Measurements from ENCODE around the gene SLFN12L. TPM values are rescaled to one million over a fixed set of nuclear protein-coding genes. Genes with fewer than 3 reads are reported as not detected.
A peak's percentile ranks its signal among the peaks of the same experiment; 100 is the strongest.
"Not testable (repeated sequence)": the region's sequence is repeated elsewhere in the genome, so short reads cannot be mapped to it uniquely, and the experiment has no call there.

SLFN12L gene
- total RNA-seq, 1 experiment from 2014 or later: 0.13 TPM

DNA sequence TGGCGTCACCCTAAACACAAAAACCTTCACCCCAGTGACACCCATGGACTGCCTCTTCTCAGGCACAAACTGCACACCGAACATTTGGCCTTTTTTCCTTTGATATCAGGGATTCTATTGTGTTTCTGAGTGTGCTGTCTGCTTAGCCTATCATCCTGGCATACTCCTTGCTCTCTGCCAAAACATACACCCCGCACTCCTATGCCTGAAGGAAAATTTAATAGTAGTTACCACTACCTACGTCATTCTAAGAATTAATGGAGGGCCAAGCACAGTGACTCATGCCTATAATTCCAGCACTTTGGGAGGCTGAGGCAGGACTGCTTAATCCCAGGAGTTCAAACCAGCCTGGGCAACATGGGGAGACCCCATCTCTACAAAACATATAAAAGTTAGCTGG is 69.0 kb downstream of the SLFN12L start (continued):
- TF ChIP-seq OVOL2 (CRISPR knock-in tag; IDR thresholded peaks at IDR 0.05; ENCODE audit: borderline replicate concordance) (no peak), CREM (CRISPR knock-in tag; IDR thresholded peaks at IDR 0.05) (no peak), ELF4 (CRISPR knock-in tag; IDR thresholded peaks at IDR 0.05; ENCODE audit: low read depth) (no peak)

DNA sequence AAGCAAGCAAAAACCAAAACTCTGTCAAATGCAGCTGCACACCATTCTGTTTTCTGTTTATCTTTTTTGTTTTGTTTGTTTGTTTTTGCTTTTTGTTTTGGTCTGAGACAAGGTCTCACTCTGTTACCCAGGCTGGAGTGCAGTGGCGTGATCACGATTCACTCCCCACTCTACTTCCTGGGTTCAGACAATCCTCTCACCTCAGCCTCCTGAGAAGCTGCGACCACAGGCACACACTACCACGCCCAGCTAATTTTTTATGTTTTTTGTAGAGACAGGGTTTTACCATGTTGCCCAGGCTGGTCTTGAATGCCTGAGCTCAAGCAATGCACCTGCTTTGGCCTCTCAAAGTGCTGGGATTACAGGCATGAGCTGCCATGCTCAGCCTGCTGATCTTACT is 69.7 kb downstream of the SLFN12L start:
- no peak overlapping the region for H3K27ac Mint-ChIP-seq
- ATAC-seq: no peak
- CTCF ChIA-PET: no interaction called here
- no peak overlapping the region for H3K4me3 Mint-ChIP-seq
- TF ChIP-seq NFYB (CRISPR knock-in tag; conservative IDR thresholded peaks at IDR 0.05; ENCODE audit: low read depth) (no peak), ZNF416 (CRISPR knock-in tag; IDR thresholded peaks at IDR 0.05) (no peak), PRRX2 (CRISPR knock-in tag; IDR thresholded peaks at IDR 0.05) (no peak), ZNF121 (CRISPR knock-in tag; IDR thresholded peaks at IDR 0.05) (no peak), ZNF671 (CRISPR knock-in tag; IDR thresholded peaks at IDR 0.05) (no peak), EMX1 (CRISPR knock-in tag; IDR thresholded peaks at IDR 0.05) (no peak), NFATC4 (CRISPR knock-in tag; IDR thresholded peaks at IDR 0.05) (no peak)
- TF ChIP-seq, protein P1, sequence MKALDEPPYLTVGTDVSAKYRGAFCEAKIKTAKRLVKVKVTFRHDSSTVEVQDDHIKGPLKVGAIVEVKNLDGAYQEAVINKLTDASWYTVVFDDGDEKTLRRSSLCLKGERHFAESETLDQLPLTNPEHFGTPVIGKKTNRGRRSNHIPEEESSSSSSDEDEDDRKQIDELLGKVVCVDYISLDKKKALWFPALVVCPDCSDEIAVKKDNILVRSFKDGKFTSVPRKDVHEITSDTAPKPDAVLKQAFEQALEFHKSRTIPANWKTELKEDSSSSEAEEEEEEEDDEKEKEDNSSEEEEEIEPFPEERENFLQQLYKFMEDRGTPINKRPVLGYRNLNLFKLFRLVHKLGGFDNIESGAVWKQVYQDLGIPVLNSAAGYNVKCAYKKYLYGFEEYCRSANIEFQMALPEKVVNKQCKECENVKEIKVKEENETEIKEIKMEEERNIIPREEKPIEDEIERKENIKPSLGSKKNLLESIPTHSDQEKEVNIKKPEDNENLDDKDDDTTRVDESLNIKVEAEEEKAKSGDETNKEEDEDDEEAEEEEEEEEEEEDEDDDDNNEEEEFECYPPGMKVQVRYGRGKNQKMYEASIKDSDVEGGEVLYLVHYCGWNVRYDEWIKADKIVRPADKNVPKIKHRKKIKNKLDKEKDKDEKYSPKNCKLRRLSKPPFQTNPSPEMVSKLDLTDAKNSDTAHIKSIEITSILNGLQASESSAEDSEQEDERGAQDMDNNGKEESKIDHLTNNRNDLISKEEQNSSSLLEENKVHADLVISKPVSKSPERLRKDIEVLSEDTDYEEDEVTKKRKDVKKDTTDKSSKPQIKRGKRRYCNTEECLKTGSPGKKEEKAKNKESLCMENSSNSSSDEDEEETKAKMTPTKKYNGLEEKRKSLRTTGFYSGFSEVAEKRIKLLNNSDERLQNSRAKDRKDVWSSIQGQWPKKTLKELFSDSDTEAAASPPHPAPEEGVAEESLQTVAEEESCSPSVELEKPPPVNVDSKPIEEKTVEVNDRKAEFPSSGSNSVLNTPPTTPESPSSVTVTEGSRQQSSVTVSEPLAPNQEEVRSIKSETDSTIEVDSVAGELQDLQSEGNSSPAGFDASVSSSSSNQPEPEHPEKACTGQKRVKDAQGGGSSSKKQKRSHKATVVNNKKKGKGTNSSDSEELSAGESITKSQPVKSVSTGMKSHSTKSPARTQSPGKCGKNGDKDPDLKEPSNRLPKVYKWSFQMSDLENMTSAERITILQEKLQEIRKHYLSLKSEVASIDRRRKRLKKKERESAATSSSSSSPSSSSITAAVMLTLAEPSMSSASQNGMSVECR (CRISPR knock-in tag; IDR thresholded peaks at IDR 0.05; ENCODE audit: borderline replicate concordance): no peak
- H3K27me3 Mint-ChIP-seq (ENCODE audit: low read depth): peaks cover 73% of the 10 kb centered on the region
- no peaks in the 10 kb centered on the region for H3K36me3 Mint-ChIP-seq
- POLR2A ChIA-PET: no interaction called here
- DNase-seq (ENCODE audit: low spot score): no peak
- no peaks in the 10 kb centered on the region for H3K4me1 Mint-ChIP-seq
- H3K9me3 Mint-ChIP-seq: no peaks in the 10 kb centered on the region

DNA sequence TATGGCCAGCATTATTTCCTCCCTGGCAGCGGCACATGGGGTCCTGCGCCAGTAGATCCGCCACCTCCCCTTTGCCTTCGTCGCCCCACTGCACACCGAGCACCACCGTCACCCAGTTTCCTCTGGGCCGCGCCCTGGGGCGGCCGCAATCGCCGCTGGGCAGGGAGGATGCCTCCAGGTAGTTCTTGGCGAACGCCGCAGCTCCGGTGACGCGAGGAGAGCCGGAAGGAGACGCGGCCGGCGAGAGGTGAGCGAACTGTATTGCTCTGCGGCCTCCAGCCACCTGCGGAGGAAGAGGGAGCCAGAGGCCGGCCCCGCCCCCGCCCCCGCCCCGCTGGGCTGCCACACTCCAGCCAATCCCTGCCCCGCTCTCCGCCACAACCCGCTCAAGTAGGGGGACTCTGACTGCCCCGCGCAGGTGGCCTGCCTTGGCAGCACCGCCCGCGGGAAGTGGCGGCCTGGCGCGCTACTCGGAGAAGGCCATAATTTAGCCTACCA is 77.1 kb downstream of the SLFN12L start:
- peaks cover 94% of the 10 kb centered on the region for H3K27me3 Mint-ChIP-seq (ENCODE audit: low read depth)
- CTCF ChIA-PET: interaction anchor here (0.7 to 0.8 kb wide), 2 partner anchors 15 to 70 kb away, joined by 3 to 4 read pairs; no protein-coding TSS in a partner anchor
- TF ChIP-seq ZNF423 (CRISPR knock-in tag; IDR thresholded peaks at IDR 0.05) (peak; percentile 57; the same call in 1 of the 2 replicates), ZNF232 (CRISPR knock-in tag; IDR thresholded peaks at IDR 0.05) (no peak), MYBL2 (CRISPR knock-in tag; IDR thresholded peaks at IDR 0.05) (0 out of 2 replicates have a peak, but pooled peaks have one; percentile 37), NR2C2 (CRISPR knock-in tag; IDR thresholded peaks at IDR 0.05) (no peak), OVOL2 (CRISPR knock-in tag; IDR thresholded peaks at IDR 0.05; ENCODE audit: borderline replicate concordance) (no peak), GTF2I (CRISPR knock-in tag; conservative IDR thresholded peaks at IDR 0.05) (no peak), FOXK1 (CRISPR knock-in tag; IDR thresholded peaks at IDR 0.05) (0 out of 2 replicates have a peak, but pooled peaks have one; percentile 33)
- TF ChIP-seq, protein P2, sequence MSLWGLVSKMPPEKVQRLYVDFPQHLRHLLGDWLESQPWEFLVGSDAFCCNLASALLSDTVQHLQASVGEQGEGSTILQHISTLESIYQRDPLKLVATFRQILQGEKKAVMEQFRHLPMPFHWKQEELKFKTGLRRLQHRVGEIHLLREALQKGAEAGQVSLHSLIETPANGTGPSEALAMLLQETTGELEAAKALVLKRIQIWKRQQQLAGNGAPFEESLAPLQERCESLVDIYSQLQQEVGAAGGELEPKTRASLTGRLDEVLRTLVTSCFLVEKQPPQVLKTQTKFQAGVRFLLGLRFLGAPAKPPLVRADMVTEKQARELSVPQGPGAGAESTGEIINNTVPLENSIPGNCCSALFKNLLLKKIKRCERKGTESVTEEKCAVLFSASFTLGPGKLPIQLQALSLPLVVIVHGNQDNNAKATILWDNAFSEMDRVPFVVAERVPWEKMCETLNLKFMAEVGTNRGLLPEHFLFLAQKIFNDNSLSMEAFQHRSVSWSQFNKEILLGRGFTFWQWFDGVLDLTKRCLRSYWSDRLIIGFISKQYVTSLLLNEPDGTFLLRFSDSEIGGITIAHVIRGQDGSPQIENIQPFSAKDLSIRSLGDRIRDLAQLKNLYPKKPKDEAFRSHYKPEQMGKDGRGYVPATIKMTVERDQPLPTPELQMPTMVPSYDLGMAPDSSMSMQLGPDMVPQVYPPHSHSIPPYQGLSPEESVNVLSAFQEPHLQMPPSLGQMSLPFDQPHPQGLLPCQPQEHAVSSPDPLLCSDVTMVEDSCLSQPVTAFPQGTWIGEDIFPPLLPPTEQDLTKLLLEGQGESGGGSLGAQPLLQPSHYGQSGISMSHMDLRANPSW (CRISPR knock-in tag; conservative IDR thresholded peaks at IDR 0.05; ENCODE audit: low read depth): no peak
- TF ChIP-seq, protein P3, sequence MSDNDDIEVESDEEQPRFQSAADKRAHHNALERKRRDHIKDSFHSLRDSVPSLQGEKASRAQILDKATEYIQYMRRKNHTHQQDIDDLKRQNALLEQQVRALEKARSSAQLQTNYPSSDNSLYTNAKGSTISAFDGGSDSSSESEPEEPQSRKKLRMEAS (CRISPR knock-in tag; IDR thresholded peaks at IDR 0.05): peak; percentile 59; the same call in 1 of the 2 replicates
- POLR2A ChIA-PET: interaction anchor here (1.0 kb wide), 1 partner anchor 12 kb away, joined by 4 read pairs; the partner anchor contains the start of gene SLFN13
- H3K4me1 Mint-ChIP-seq: peaks cover 9% of the 10 kb centered on the region
- H3K36me3 Mint-ChIP-seq: no peaks in the 10 kb centered on the region; the same call in 1 of the 2 replicates
- ATAC-seq: peak; percentile 99
- H3K4me3 Mint-ChIP-seq: peak overlapping the region; percentile 66
- H3K27ac Mint-ChIP-seq: no peak overlapping the region
- peak; percentile 87 for DNase-seq (ENCODE audit: low spot score)
- H3K9me3 Mint-ChIP-seq: peaks cover 4% of the 10 kb centered on the region; the same call in 1 of the 2 replicates

DNA sequence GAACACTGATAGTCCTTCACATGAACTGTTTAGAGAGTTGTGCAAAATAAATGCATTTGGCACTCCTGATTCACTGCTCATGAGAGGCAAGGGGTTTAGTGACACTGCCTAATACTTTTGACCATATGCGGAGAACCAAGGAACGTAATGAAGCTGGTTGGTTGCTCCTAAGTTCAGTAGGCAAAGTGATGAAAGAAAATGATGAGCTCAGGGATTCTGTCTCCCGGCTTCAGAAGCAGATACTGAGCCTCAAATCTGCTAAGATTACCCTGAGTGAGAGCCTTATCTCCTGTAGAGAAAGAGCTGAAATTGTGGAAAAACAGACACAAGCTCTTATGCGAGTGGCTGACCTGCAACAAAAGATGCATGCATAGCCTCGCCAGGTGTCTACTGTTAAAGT is 83.4 kb downstream of the SLFN12L start:
- H3K27me3 Mint-ChIP-seq (ENCODE audit: low read depth): peaks cover 99% of the 10 kb centered on the region
- DNase-seq (ENCODE audit: low spot score); H3K4me1 Mint-ChIP-seq; H3K36me3 Mint-ChIP-seq; POLR2A ChIA-PET; H3K27ac Mint-ChIP-seq; ATAC-seq; H3K4me3 Mint-ChIP-seq: not testable (repeated sequence)
- H3K9me3 Mint-ChIP-seq: peaks cover 18% of the 10 kb centered on the region
- CTCF ChIA-PET: interaction anchor here (0.5 kb wide), 1 partner anchor 129 kb away, joined by 5 read pairs; no protein-coding TSS in a partner anchor

Data from WTC11 (cell line).